NOMO-1 treated with DMSO at 0.1 percent for 48 hours (cell line): ENCODE data around the gene ZNF365.
"Not testable (repeated sequence)": the region's sequence is repeated elsewhere in the genome, so short reads cannot be mapped to it uniquely, and the experiment has no call there.

Experiments
- DNase-seq: peaks from one replicate; lab custom pipeline; 2025; ENCODE audit not compliant: unreplicated experiment; lab: John Stamatoyannopoulos, UW

Gene ZNF365, protein sequence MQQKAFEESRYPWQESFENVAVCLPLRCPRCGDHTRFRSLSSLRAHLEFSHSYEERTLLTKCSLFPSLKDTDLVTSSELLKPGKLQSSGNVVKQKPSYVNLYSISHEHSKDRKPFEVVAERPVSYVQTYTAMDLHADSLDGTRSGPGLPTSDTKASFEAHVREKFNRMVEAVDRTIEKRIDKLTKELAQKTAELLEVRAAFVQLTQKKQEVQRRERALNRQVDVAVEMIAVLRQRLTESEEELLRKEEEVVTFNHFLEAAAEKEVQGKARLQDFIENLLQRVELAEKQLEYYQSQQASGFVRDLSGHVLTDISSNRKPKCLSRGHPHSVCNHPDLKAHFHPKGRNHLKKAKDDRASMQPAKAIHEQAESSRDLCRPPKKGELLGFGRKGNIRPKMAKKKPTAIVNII

DNA sequence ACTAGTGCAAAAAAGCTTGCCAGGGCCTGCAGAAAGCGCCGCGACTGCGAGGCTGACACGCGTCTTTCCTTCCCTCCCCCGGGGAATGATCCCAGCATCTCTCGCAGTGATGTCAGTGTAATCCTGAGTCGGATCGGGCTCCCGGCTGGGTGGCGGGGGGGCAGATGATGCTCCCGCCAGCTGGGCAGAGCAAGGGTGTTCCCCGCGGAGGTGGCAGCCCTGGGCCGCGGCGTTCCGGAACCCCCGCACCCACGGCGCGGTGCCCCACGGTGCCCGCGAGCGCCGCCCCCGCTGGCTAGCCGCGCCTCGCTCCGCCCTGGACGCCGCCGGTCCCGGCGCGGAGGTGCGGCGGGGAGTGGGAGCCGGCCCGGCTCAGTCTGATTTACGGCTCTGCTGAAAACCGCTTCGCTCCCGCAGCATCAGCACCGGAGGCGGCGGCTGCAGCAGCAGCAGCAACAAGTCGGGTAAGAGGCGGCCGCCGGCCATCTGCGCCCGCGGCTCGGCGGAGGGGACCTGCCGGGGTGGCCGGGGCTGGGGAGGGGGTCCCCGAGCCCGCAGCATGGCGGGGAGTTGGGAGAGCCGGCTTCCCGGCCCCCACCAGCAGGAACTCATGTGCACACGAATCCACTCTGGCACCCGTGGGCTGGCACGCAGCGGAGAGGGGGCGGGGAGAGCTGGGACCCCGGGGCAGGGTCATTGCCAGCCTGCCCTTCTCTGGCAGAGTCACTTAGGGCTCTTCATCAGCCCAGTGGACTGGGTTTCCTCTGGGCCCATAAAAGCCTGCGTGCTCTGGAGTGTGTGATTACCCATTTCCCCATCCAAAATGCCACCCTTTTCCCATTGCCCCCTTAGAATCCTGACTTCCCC, at the start of gene ZNF365:
ZNF365 (plus strand) TSS at position 375 of the 867 bp plus-strand sequence. CDS start 1,825 bp downstream, outside the sequence.
- DNase-seq, result no peak

DNA sequence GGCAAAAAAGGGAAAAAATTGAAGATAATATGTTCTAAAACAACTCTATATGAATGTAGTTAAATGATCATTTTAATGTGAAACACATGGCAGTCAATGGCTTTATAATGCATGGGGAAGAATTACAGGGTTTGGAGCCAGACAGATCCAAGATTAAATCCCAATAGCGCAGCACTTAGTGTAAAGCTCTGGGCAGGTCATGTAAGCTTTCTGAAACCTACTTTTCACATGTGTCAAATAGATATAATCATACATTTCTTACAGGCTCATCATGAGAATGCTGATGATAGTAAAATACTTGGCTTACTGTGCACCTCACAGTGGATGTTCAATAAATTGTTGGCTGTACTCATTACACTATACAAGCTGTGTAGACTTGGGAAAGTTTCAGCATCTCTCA, 48.0 kb upstream of the ZNF365 start:
- DNase-seq, result no peak

DNA sequence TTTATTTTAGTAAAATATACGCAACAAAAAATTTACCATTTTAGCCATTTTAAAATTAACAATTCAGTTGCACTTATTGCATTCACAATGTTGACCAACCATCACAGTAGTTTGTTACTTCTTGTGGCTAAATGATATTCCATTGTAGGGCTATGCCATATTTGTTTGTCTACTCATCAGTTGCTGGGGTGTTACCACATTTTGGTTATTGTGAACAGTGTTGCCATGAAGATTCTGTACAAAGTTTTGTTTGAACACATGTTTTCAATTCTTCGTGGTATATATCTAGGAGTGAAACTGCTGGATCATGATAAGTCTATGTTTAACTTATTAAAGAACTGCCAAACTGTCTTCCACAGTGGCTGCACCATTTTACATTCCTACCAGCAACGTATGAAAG, 46.3 kb upstream of the ZNF365 start:
- DNase-seq, result no peak

DNA sequence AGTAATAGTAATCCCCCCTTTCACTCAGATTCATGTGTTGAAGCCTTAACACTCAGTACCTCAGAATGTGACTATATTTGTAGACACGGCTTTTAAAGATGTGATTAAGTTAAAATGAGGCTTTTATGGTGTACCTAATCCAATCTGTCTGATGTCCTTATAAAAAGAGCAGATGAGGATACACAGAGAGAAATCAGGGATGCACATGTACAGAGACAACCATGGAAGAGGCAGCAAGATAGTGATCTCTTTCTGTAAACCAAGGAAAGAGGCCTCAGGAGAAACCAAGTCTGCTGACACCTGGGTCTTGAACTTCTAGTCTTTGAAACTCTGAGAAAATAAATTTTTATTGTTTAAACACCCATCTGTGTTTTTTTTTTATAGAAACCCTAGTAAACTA, 44.0 kb upstream of the ZNF365 start:
- no peak for DNase-seq

DNA sequence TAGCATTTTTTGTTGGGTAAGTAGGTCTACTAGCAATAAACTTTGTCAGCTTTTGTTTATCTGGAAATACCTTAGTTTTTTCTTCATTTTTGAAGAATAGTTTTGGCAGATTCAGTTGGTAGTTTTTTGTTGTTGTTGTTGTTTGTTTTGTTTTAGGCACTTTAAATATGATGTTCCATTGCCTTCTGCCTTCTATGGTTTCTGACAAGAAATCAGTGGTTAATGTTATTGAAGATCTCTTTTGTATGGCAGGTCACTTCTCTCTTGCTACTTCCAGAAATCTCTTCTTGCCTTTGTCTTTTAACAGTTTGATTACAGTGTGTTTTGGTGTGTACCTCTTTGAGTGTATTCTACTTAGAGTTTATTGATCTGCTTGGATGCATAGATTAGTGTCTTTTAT, 41.8 kb upstream of the ZNF365 start:
- DNase-seq, result no peak

DNA sequence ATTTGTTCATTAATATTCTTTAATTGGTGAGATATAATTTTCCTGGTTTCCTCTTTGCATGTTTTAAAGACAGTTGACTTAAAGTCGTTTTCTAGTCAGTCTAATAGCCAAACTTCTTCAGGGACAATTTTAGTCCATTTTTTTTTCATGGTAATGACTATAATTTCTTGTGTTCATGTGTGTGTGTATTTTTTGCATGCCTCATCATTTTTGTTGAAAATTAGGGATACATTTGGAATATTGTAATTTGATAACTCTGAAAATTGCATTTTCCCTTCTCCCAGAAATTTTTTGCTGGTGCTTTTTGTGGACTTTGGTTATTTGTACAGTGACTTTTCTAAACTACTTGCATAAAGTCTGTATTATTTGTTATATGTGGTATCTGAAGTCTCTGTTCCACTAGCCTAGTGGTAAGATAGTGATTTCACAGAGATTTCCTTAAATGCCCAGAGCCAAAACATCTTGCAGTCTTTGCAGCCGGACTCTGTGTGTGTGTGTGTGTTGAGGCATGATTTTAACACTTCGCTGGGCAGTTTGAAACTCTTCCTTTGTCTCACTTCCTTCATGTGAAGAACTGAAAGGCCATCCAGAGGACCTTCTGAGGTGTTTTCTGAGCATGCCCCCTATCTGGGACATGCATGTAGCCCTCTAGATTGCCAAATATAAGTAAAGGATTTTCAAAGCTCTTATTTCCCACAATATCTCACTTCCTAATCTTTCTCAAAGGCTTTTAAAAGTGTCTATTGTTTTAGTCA, 40.9 kb upstream of the ZNF365 start:
- no peak for DNase-seq

DNA sequence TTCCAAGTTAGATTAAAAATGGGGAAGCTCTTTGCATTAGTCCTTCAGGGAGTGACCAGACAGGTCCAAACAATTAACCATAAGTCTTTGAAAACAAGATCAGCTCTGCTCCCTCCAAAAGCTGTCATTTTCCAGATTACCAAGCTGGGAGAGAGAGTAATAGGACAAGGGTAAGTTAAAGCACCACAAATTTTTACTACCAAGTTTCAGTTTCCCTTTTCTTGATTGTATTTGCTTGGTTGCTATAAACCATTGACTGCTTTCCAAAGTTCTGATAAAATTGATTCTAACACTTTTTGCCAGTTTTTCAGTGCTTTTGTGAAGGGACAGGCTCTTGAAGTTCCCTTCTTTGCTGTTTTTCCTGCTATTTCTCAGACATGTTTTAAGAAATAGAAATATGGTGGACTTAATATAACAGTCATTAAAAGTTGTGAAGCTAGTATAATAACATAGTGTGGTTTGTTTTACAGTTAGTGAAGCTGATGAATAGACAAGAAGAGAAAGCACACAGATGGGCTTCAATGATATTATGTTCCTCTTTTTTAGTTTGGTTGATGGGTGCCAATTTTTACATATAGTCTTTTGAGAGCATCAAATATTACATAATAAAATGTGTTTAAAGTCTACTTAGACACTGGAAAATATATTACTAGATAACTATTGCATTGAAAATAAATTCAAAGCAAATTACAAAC, 40.0 kb upstream of the ZNF365 start:
- DNase-seq, result no peak

DNA sequence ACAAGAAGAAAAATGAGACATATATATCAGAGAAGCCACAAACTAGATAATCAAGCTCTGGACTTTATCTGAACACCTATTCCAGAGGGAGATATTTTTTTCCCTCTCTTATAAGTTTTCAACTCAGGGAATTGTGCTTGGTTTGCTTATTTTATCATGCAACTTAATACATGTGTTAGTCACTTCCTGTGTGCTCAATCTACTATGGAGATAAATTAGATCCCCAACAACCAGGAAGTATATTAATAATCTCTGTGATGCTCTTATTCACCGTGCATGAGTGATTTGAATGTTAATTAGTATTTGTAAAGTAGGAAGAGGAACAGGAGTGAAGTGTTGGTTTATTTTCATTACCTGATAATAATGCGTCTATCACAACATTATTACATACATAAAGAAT, 38.8 kb upstream of the ZNF365 start:
- DNase-seq, result no peak

DNA sequence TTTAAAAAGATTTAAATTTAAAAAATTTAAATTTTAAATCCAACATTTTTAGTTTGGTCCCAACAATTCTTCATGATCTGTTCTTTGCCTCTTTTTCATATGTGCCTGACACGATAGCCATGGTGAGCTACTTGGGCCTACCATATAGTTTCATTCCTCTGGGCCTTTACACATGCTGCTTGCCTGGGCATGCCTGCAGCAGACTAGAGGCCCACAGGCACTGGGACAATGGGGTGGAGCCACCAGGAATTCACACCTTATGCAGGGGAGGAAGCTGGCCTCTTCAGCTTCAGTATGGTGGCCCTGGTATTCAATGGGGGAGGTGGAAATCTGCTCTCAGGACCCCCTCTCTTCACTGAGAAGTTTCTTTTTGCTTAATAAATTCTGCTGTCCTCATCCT, 37.8 kb upstream of the ZNF365 start:
- no peak for DNase-seq

DNA sequence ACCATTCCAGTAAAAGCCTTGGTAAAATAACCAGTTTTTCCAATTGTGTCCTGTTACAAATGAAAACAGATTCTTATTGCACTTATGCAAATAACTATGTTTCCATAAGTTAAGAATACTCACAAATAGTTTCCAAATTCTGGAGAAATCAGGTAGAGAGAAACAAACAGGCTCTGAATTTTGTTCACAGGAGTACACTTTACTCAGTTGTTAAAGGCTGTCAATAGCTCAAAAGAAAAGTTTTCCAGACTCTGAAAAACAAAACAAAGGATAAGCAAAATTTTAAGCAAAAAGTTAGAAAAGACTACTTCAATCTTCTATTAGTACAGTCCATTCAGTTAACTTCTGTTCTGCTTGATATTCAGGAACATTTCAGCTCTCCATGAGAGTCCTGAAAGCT, 32.8 kb upstream of the ZNF365 start:
- no peak for DNase-seq

DNA sequence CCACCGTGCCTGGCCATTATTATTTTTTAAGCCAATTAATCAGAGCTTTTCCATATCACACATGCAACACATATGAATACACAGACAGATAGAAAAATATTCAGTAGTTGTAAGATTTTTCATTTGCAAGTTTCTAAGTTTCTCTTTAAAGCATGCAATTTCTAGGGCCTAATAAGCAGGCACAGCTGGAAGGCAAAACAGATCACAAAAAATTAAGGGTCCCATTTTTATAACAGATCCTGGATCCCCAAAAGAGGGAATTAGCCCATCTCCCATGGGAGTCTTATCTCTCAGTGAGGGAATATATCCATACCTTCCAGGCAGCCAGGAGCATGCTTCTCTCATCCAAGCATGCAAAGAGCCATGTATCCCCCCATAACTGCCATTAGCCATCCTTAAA, 31.2 kb upstream of the ZNF365 start:
- no peak for DNase-seq

DNA sequence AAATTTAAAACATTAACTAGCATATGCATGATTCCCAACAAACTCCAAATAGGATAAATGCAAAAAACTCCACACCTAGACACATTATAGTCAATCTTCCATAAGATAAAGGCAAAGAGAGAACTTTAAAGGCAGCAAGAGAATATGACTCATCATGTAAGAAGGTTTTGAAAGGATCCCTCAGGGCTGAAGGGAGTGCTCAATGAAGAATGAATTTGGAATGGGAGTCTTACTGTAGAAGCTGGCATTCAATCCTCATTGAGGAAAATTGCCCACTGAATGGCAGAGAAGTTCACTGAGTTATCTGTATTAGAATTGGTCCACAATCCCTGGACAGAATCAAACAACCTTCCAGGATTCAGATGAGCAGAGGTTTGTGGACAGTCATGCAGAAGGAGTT, 26.1 kb upstream of the ZNF365 start:
- no peak for DNase-seq

DNA sequence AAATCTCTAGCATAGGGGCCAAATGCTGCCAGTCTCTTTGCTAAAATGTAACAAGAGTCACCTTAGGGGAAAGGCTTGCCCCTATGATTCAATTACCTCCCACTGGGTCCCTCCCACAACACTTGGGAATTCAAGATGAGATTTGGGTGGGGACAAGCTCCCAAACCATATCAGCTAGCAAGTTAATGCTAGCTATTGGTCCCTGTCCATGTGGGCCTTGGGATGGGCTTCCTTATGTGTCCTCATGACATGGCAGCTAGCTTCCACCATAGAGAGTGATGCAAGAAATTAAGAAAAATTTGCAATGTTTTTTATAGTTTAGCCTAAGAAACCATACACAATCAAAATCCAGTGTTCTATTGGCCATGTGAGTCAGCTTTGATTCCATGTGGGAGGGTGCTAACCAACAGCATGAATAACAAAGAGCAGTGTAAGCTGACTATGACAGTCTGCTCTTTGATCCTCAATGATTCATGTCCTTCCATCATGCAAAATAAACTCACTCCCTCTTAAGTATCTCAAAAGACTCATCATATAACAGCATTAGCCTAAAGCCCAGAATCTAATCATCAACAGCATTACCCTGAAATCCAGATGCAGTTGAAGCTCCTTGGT, 21.7 kb upstream of the ZNF365 start:
- no peak for DNase-seq

DNA sequence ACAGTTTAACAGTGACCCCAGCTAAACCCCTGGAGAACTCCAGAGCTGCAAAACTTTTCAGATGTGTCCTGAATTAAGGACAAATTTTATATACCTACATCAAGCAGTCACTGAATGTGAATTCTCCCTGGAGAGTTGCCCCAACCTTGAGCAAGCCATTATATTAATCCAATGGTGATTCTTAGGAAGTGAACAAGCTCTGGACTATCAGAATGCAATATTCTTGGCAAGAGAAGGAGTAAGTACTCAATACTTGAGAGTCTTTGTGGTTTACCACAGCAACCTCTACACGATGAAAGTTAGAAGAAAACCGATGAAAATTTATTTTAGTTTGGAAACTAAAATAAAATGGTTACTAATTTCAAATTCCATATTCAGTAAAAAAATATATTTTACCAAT, 19.3 kb upstream of the ZNF365 start:
- no peak for DNase-seq

DNA sequence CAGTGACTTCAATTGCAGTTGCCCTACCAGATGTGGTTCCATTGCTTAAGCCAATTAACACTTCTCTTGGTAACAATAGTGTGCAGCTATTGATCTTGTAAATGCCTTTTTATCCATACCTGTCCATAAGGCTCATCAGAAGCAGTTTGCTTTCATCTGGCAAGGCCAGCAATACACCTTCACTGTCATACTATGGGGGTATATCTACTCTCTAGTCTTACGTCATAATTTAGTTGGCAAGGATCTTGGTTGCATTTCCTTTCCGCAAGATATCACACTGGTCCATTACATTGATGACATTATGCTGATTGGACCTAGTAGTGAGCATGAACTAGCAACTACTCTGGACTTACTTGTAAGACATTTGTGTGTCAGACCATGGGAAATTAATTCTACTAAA, 17.7 kb upstream of the ZNF365 start:
- no peak for DNase-seq

DNA sequence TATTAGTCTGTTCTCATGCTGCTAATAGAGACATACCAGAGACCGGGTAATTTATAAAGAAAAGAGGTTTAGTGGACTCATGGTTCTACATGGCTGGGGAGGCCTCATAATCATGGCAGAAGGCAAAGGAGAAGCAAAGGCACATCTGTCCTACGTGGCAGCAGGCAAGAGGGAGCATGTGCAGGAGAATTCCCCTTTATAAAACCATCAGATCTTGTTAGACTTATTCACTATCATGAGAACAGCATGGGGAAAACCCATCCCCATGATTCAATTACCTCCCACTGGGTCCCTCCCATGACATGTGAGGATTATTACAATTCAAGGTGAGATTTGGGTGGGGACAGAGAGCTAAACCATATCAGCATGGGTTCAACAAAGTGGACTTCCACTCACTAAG, 16.0 kb upstream of the ZNF365 start:
- not testable (repeated sequence) for DNase-seq

DNA sequence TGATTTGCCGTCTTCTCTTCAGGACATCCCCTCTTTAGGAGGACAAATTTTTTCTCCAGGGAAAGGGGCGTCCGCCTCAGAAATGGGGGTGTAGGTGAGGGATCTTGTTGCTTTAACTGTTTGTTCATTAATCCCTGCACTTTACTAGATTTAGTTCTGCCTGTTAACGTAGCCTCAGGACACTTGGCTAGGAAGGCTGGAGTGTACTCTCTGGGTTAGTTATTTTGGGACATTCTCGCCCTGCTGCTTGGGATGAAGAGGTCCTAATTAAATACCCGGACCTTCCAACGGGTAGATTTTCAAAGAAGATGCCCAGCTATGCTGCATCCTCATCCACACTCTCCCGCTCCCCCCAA, 552 bp upstream of the ZNF365 start:
- DNase-seq, result no peak

DNA sequence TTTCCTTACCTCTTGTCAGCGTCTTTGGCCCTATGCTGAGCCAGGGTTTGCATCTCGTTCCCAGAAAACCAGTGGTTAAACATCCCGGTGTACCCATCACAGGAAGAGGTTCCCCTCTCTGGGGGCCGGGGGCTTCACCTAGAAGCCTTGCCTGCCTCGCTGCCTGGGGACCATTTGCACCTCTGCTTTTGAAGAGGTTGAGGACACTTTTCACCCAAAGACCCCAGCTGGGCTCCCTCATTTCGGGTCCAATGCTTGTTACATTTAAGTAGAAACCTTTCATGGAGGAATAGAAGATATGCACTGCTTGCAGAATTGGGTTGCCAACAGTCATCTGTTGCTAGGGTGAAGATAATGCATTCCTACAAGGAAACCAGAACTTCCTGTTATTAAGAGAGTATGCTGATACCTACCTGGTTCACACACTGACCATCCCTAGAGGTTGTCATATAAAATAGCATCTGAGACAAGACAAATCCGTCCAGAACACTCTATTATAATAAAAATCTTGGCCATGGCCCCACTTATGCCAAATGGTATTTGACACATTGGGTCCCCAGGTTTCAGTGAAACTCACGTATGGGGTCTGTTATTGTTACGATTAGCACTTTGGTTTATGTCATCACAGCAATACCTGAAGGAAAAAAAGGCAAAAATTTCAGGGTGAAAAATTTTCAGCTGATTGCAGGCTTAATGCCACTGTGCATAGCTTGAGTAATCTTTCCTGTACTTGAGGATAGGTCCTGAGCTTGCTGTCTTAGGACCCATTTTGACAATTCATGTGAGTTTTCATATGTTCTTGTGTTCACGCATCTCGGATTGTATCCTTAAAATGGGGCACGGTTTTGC, 917 bp downstream of the ZNF365 start:
- DNase-seq, result no peak
